Keratinocyte (primary cell): Measurements from ENCODE around the gene CHIA. TPM values are rescaled to one million over a fixed set of nuclear protein-coding genes. Genes with fewer than 3 reads are reported as not detected.
A peak's percentile ranks its signal among the peaks of the same experiment; 100 is the strongest.
"Not testable (repeated sequence)": the region's sequence is repeated elsewhere in the genome, so short reads cannot be mapped to it uniquely, and the experiment has no call there.

Source experiments
- DNase-seq: peaks from one replicate; pipeline ENCODE4 v3.0.0-alpha.2; 2011; ENCODE audit warnings: low read depth, missing footprints, low spot score
- FAIRE-seq: peaks from 2 replicates; lab custom pipeline; 2011; peaks lifted over from hg19 to GRCh38; lab: Jason Lieb, UNC
- H2AFZ ChIP-seq: 2 replicates; pipeline ENCODE4 v1.6.0; 2012; ENCODE audit warnings: low read length, control low read depth, inconsistent platforms; ENCODE audit not compliant: control insufficient read depth
- H3K27ac ChIP-seq: 2 replicates; pipeline ENCODE4 v1.5.1; 2011; ENCODE audit warnings: low read length; ENCODE audit not compliant: control insufficient read depth, insufficient read depth
- H3K27me3 ChIP-seq: 3 replicates; pipeline ENCODE4 v1.6.0; 2011; ENCODE audit warnings: low read length; ENCODE audit not compliant: control insufficient read depth, insufficient read depth; ENCODE audit errors: extremely low read depth
- H3K36me3 ChIP-seq, 2 experiments: 2 replicates in 1 of 2; 3 replicates in 1 of 2; pipeline ENCODE4 v1.5.1; 2011; ENCODE audit warnings: low read length in 2 of 2, mild to moderate bottlenecking in 1 of 2; ENCODE audit not compliant: control insufficient read depth in 2 of 2, insufficient read depth in 2 of 2; ENCODE audit errors: extremely low read depth in 1 of 2
- H3K4me1 ChIP-seq: 3 replicates; pipeline ENCODE4 v1.5.1; 2011; ENCODE audit warnings: low read length; ENCODE audit not compliant: control insufficient read depth, insufficient read depth; ENCODE audit errors: extremely low read depth
- H3K4me2 ChIP-seq: 3 replicates; pipeline ENCODE4 v1.6.0; 2011; ENCODE audit warnings: low read depth, low read length; ENCODE audit not compliant: control insufficient read depth, insufficient read depth; ENCODE audit errors: extremely low read depth
- H3K4me3 ChIP-seq, 3 experiments: fragments of 200-600 bp in 1 of 3; sonication (generic) in 1 of 3; 2 replicates in 2 of 3; 3 replicates in 1 of 3; pipeline ENCODE4 v1.5.1; 2011 to 2016; ENCODE audit warnings: low read length in 3 of 3, mild to moderate bottlenecking in 3 of 3, control low read depth in 2 of 3, inconsistent platforms in 1 of 3, low read depth in 1 of 3, mixed read lengths in 1 of 3, mixed run types in 1 of 3, moderate library complexity in 1 of 3; ENCODE audit not compliant: control insufficient read depth in 2 of 3, insufficient read depth in 2 of 3; ENCODE audit errors: extremely low read depth in 1 of 3
- H3K79me2 ChIP-seq: 2 replicates; pipeline ENCODE4 v1.6.0; 2012; ENCODE audit warnings: low read length; ENCODE audit not compliant: control insufficient read depth, insufficient read depth
- H3K9ac ChIP-seq: 3 replicates; pipeline ENCODE4 v1.6.0; 2011; ENCODE audit warnings: low read length; ENCODE audit not compliant: control insufficient read depth, insufficient read depth; ENCODE audit errors: extremely low read depth
- H3K9me1 ChIP-seq: 3 replicates; pipeline ENCODE4 v1.6.0; 2011; ENCODE audit warnings: low read length; ENCODE audit not compliant: control insufficient read depth, insufficient read depth; ENCODE audit errors: extremely low read depth
- H3K9me3 ChIP-seq: 2 replicates; pipeline ENCODE4 v1.5.1; 2012; ENCODE audit warnings: low read depth, low read length; ENCODE audit not compliant: control insufficient read depth
- H4K20me1 ChIP-seq: 3 replicates; pipeline ENCODE4 v1.6.0; 2011; ENCODE audit warnings: low read length; ENCODE audit not compliant: control insufficient read depth, insufficient read depth; ENCODE audit errors: extremely low read depth
- CTCF ChIP-seq, 3 experiments: IDR thresholded peaks in 1 of 3; conservative IDR thresholded peaks in 1 of 3; optimal IDR thresholded peaks in 1 of 3; 2 replicates in 2 of 3; 3 replicates in 1 of 3; pipeline versions ENCODE3 to v1.5.1; 2011; ENCODE audit warnings: low read length in 3 of 3, mild to moderate bottlenecking in 3 of 3, moderate library complexity in 2 of 3, control low read depth in 1 of 3, inconsistent platforms in 1 of 3; ENCODE audit not compliant: insufficient read depth in 2 of 3; ENCODE audit errors: extremely low read depth in 1 of 3
- EZH2 ChIP-seq: IDR thresholded peaks from one replicate; pipeline ENCODE4 v1.6.1; 2012; ENCODE audit warnings: inconsistent platforms, mild to moderate bottlenecking, low read length, moderate library complexity
- dilution Hi-C: fragments of 300-500 bp; cut with MboI; formaldehyde crosslinking; loops from one replicate; pipeline ENCODE4 v1.7.0; 2020; ENCODE audit warnings: low sequenced_read_pairs; ENCODE audit not compliant: extremely low pct_ligation_motif_present
- polyA plus RNA-seq, 5 experiments: library from polyadenylated mRNA; depleted of rRNA in 3 of 5; stranded (reverse) in 3 of 5; stranded (forward) in 1 of 5; unstranded in 1 of 5; fragments of >200 nt; gene quantifications; 1 replicate in 1 of 5; 2 replicates in 3 of 5; 3 replicates in 1 of 5; pipeline versions ENCODE4 v1.2.1 to v1.2.3, GENCODE V29; 2011 to 2012; ENCODE audit warnings: missing spikeins in 2 of 5, low read depth in 1 of 5, low replicate concordance in 1 of 5

CHIA gene
- polyA plus RNA-seq, 1 donor (not counting 4 experiments of a cell fraction or from before 2014, with no cell fraction given): not detected

DNA sequence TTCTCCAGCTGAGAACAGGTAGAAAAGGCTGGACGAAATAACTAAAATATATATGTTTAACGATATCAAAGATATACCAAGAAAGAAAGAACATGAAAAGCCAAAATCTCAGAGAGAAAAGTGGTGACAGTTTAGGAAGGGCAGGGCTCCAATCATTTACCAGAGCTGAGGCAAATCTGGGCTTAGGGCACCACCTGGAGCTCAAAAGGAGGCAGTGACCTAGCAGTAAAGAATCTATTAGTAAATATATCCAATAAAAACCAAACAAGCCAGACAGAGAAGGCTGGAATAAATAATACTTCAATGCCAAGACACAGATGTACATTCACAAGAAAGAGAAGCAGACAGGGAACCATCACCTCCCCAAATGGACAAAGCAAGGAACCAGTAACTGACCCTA, 43.5 kb downstream of the CHIA start:
- Histone ChIP-seq H3K36me3 (no peaks in the 10 kb centered on the region), H3K9ac (no peak overlapping the region), H3K9me1 (no peaks in the 10 kb centered on the region), H3K4me3 (no peak overlapping the region), H3K4me2 (no peak overlapping the region), H4K20me1 (no peaks in the 10 kb centered on the region), H3K79me2 (no peaks in the 10 kb centered on the region), H3K9me3 (no peaks in the 10 kb centered on the region), H3K27me3 (no peaks in the 10 kb centered on the region), H2AFZ (no peak overlapping the region), H3K4me1 (no peaks in the 10 kb centered on the region), H3K27ac (no peak overlapping the region)
- DNase-seq: peak; percentile 5
- dilution Hi-C loops: no loop called here
- TF ChIP-seq EZH2 (no peak), CTCF (optimal IDR thresholded peaks at IDR 0.05 in 1 of 3, IDR thresholded peaks at IDR 0.05 in 1 of 3, conservative IDR thresholded peaks at IDR 0.05 in 1 of 3; ENCODE audit: extremely low read depth in 1 of 3, insufficient read depth in 2 of 3, low read length in 3 of 3) (peak; percentile 66 to 73 (median 73))
- no peak for FAIRE-seq

GRCh38 chr1:111335214-111335877, 44.7 kb downstream of the CHIA start:
- H3K9ac ChIP-seq, DNase-seq, FAIRE-seq: not testable (repeated sequence)

GRCh38 chr1:111338849-111339248, 48.2 kb downstream of the CHIA start:
- H3K4me1 ChIP-seq, H3K36me3 ChIP-seq, H3K27ac ChIP-seq, H3K27me3 ChIP-seq, H3K79me2 ChIP-seq, FAIRE-seq, H3K4me2 ChIP-seq, DNase-seq, H3K4me3 ChIP-seq, H2AFZ ChIP-seq, H4K20me1 ChIP-seq, H3K9me3 ChIP-seq, H3K9ac ChIP-seq, dilution Hi-C loops, H3K9me1 ChIP-seq: not testable (repeated sequence)

More at GRCh38 chr1:111335214-111335877, 44.7 kb downstream of the CHIA start:
- H3K36me3 ChIP-seq, dilution Hi-C loops, H3K4me1 ChIP-seq, H3K27ac ChIP-seq, H4K20me1 ChIP-seq, H3K9me3 ChIP-seq, H3K27me3 ChIP-seq, H3K9me1 ChIP-seq, H2AFZ ChIP-seq, H3K4me2 ChIP-seq, H3K79me2 ChIP-seq, H3K4me3 ChIP-seq: not testable (repeated sequence)
